ENCODE results near the gene SPCS2. TPM values are rescaled to one million over a fixed set of nuclear protein-coding genes. Genes with fewer than 3 reads are reported as not detected.

Gene SPCS2
- total and polyA plus RNA-seq, 3 donors from 2014 or later: 37.0 to 152 (median 61.1) TPM

DNA sequence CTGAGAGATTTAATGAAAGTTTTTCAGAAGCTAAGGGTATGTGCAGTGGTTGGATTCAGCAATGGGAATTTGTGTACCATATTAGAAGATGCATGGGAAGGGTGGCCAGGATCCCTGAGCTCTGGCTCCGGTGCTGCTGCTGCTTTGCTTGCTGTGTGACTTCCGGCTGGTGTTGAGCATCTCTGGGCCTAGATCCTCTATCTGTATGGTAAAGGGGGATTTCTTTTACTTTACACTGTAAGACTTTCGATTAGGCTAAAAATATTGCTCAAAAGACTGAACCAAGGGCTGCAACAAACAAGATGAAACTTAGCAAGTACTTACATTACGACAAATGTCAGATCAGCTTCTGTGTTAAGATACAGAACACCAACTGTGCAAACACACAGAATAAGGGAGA, 39.3 kb upstream of the SPCS2 start:
- Histone ChIP-seq H3K4me3 (no peak overlapping the region), H3K9me3 (no peaks in the 10 kb centered on the region), H3K4me1 (no peaks in the 10 kb centered on the region), H3K36me3 (ENCODE audit: low read depth, missing control alignments) (no peaks in the 10 kb centered on the region), H3K27ac (no peak overlapping the region), H3K27me3 (no peaks in the 10 kb centered on the region)
- DNase-seq: no peak
- WGBS, 2 donors: 72 to 79% methylated on average over 4 of the region's 4 CpGs
- TF ChIP-seq CTCF (IDR thresholded peaks at IDR 0.05): no peak
- TF ChIP-seq POLR2A (IDR thresholded peaks at IDR 0.05): no peak
- intact Hi-C loops (cut with DNase I; ENCODE audit: low total_unique reads): no loop called here

GRCh38 chr11:74923125-74923524, 25.9 kb upstream of the SPCS2 start:
- no peak overlapping the region for H3K4me3 ChIP-seq
- intact Hi-C loops (cut with DNase I; ENCODE audit: low total_unique reads): no loop called here
- no peak overlapping the region for H3K27ac ChIP-seq
- H3K36me3 ChIP-seq (ENCODE audit: low read depth, missing control alignments): no peaks in the 10 kb centered on the region
- H3K4me1 ChIP-seq: no peaks in the 10 kb centered on the region
- no peak for DNase-seq
- no peaks in the 10 kb centered on the region for H3K9me3 ChIP-seq
- no peaks in the 10 kb centered on the region for H3K27me3 ChIP-seq
- TF ChIP-seq POLR2A (IDR thresholded peaks at IDR 0.05) (no peak), CTCF (IDR thresholded peaks at IDR 0.05) (no peak)

DNA sequence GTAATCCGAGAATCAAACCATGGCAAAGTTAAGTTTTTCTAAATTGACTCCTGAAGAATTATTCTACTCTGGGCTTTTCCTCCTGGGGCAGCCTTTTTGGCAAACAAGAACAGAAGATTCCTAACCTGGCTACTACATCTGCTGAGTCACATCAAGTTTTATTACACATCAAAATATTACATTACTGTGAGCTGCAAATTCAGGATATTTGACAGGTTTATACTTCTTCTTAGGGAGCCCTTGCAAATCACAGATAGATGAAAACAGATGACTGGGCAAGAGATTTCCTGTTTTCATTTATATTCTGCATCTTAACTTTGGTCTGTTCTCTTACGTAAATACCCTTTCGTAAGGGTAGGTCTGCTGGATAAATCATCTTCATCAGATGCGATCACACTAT, 23.8 kb upstream of the SPCS2 start:
- DNase-seq: no peak
- intact Hi-C loops (cut with DNase I; ENCODE audit: low total_unique reads): no loop called here
- no peaks in the 10 kb centered on the region for H3K36me3 ChIP-seq (ENCODE audit: low read depth, missing control alignments)

DNA sequence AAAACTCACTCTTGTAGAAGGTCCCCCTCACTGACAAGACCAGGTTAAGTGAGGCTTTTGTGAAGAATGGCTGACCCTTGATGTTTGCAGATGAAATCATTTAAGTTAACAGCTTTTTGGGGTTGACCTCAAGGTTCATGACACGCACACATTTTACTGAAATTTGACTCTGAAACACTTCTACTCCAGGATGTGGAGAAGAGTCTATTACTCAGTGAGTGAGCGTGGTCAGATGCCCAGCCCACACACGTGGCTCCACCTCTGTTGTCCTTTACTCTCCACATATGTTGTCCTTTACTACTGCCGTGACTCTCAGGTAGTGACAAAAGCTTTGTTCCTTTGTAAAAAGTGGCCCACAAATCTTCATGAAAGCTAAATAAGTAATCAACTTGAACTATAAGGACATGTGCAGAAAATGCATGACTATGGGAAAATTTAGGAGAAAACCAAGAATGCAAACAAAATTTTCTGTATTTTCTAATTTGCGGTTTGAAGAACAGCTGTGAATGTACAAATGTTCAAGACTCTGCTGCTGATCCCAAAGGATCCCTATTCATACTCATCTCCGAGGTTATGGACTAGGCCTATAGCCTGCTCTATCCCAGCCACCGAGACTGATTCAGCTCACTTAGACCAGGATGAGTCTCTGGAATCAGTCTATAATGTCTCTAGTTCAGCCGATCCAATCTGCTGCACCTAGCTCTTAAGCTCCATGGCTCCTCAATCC, 22.6 kb upstream of the SPCS2 start:
- no peaks in the 10 kb centered on the region for H3K36me3 ChIP-seq (ENCODE audit: low read depth, missing control alignments)
- 93 to 97% methylated on average over 8 of the region's 8 CpGs for WGBS, 2 donors
- no peak overlapping the region for H3K4me3 ChIP-seq
- TF ChIP-seq CTCF (IDR thresholded peaks at IDR 0.05): no peak
- no peak for TF ChIP-seq POLR2A (IDR thresholded peaks at IDR 0.05)
- H3K27me3 ChIP-seq: no peaks in the 10 kb centered on the region
- no peaks in the 10 kb centered on the region for H3K9me3 ChIP-seq
- no peak overlapping the region for H3K27ac ChIP-seq
- intact Hi-C loops (cut with DNase I; ENCODE audit: low total_unique reads): no loop called here
- no peak for DNase-seq
- H3K4me1 ChIP-seq: no peaks in the 10 kb centered on the region

More for the DNA sequence above, 23.8 kb upstream of the SPCS2 start:
- 94 to 97% methylated on average over 4 of the region's 4 CpGs for WGBS, 2 donors
- H3K4me1 ChIP-seq: no peaks in the 10 kb centered on the region
- H3K4me3 ChIP-seq: no peak overlapping the region
- no peaks in the 10 kb centered on the region for H3K9me3 ChIP-seq
- no peak for TF ChIP-seq POLR2A (IDR thresholded peaks at IDR 0.05)
- TF ChIP-seq CTCF (IDR thresholded peaks at IDR 0.05): no peak
- no peak overlapping the region for H3K27ac ChIP-seq
- H3K27me3 ChIP-seq: no peaks in the 10 kb centered on the region

- intact Hi-C loops (cut with DNase I; ENCODE audit: low total_unique reads): no loop called here
- H3K4me3 ChIP-seq: no peak overlapping the region
- no peaks in the 10 kb centered on the region for H3K36me3 ChIP-seq (ENCODE audit: low read depth, missing control alignments)
Observed at GRCh38 chr11:74927496-74927895, 21.6 kb upstream of the SPCS2 start.

More at GRCh38 chr11:74927496-74927895, 21.6 kb upstream of the SPCS2 start:
- Histone ChIP-seq H3K4me1 (no peaks in the 10 kb centered on the region), H3K9me3 (no peaks in the 10 kb centered on the region), H3K27ac (no peak overlapping the region), H3K27me3 (no peaks in the 10 kb centered on the region)
- no peak for DNase-seq
- no peak for TF ChIP-seq POLR2A (IDR thresholded peaks at IDR 0.05)
- TF ChIP-seq CTCF (IDR thresholded peaks at IDR 0.05): no peak

Data from testis (tissue), 3 donors.